ENCODE measurements around the gene MTHFD1L.
A peak's percentile ranks its signal among the peaks of the same experiment; 100 is the strongest.
"Not testable (repeated sequence)": the region's sequence is repeated elsewhere in the genome, so short reads cannot be mapped to it uniquely, and the experiment has no call there.

Gene MTHFD1L

GRCh38 chr6:150844371-150844770 is 21.1 kb upstream of the MTHFD1L start:
- Histone ChIP-seq H3K4me3 (ENCODE audit: low read depth, low read length) (no peak overlapping the region), H3K27ac (ENCODE audit: low read depth, low read length) (no peak overlapping the region), H3K79me2 (ENCODE audit: control insufficient read depth, insufficient read depth, low read length, unreplicated experiment) (no peaks in the 10 kb centered on the region), H2AFZ (ENCODE audit: low read length, unreplicated experiment) (no peak overlapping the region), H3K27me3 (ENCODE audit: insufficient read depth, low read length) (no peaks in the 10 kb centered on the region), H3K36me3 (ENCODE audit: insufficient read depth, low read length) (no peaks in the 10 kb centered on the region), H3K4me1 (ENCODE audit: control insufficient read depth, insufficient read depth, low read length, unreplicated experiment) (no peaks in the 10 kb centered on the region)

- no peak overlapping the region for H3K4me3 ChIP-seq (ENCODE audit: low read depth, low read length)
- no peaks in the 10 kb centered on the region for H3K4me1 ChIP-seq (ENCODE audit: control insufficient read depth, insufficient read depth, low read length, unreplicated experiment)
- H3K27ac ChIP-seq (ENCODE audit: low read depth, low read length), result no peak overlapping the region
- no peaks in the 10 kb centered on the region for H3K27me3 ChIP-seq (ENCODE audit: insufficient read depth, low read length)
- no peaks in the 10 kb centered on the region for H3K79me2 ChIP-seq (ENCODE audit: control insufficient read depth, insufficient read depth, low read length, unreplicated experiment)
- no peaks in the 10 kb centered on the region for H3K36me3 ChIP-seq (ENCODE audit: insufficient read depth, low read length)
- no peak overlapping the region for H2AFZ ChIP-seq (ENCODE audit: low read length, unreplicated experiment)
Observed at GRCh38 chr6:150846641-150847040, 18.9 kb upstream of the MTHFD1L start.

- H3K27me3 ChIP-seq (ENCODE audit: insufficient read depth, low read length), result no peaks in the 10 kb centered on the region
- H3K79me2 ChIP-seq (ENCODE audit: control insufficient read depth, insufficient read depth, low read length, unreplicated experiment), result no peaks in the 10 kb centered on the region
- H2AFZ ChIP-seq (ENCODE audit: low read length, unreplicated experiment), result no peak overlapping the region
- no peak overlapping the region for H3K27ac ChIP-seq (ENCODE audit: low read depth, low read length)
- H3K4me3 ChIP-seq (ENCODE audit: low read depth, low read length), result no peak overlapping the region
- H3K36me3 ChIP-seq (ENCODE audit: insufficient read depth, low read length), result no peaks in the 10 kb centered on the region
- H3K4me1 ChIP-seq (ENCODE audit: control insufficient read depth, insufficient read depth, low read length, unreplicated experiment), result no peaks in the 10 kb centered on the region
Observed at GRCh38 chr6:150848400-150848799, 17.1 kb upstream of the MTHFD1L start.

GRCh38 chr6:150854392-150854791 is 11.1 kb upstream of the MTHFD1L start:
- peaks cover 25% of the 10 kb centered on the region for H3K4me1 ChIP-seq (ENCODE audit: control insufficient read depth, insufficient read depth, low read length, unreplicated experiment)
- not testable (repeated sequence) for H3K4me3 ChIP-seq (ENCODE audit: low read depth, low read length); H3K27ac ChIP-seq (ENCODE audit: low read depth, low read length); H2AFZ ChIP-seq (ENCODE audit: low read length, unreplicated experiment); H3K79me2 ChIP-seq (ENCODE audit: control insufficient read depth, insufficient read depth, low read length, unreplicated experiment); H3K27me3 ChIP-seq (ENCODE audit: insufficient read depth, low read length); H3K36me3 ChIP-seq (ENCODE audit: insufficient read depth, low read length)

GRCh38 chr6:150855171-150855570 is 10.3 kb upstream of the MTHFD1L start:
- H2AFZ ChIP-seq (ENCODE audit: low read length, unreplicated experiment); H3K36me3 ChIP-seq (ENCODE audit: insufficient read depth, low read length); H3K27me3 ChIP-seq (ENCODE audit: insufficient read depth, low read length); H3K4me3 ChIP-seq (ENCODE audit: low read depth, low read length); H3K79me2 ChIP-seq (ENCODE audit: control insufficient read depth, insufficient read depth, low read length, unreplicated experiment); H3K27ac ChIP-seq (ENCODE audit: low read depth, low read length): not testable (repeated sequence)
- H3K4me1 ChIP-seq (ENCODE audit: control insufficient read depth, insufficient read depth, low read length, unreplicated experiment), result peaks cover 25% of the 10 kb centered on the region

- no peaks in the 10 kb centered on the region for H3K36me3 ChIP-seq (ENCODE audit: insufficient read depth, low read length)
- peak overlapping the region; percentile 51 for H3K4me3 ChIP-seq (ENCODE audit: low read depth, low read length)
- H3K79me2 ChIP-seq (ENCODE audit: control insufficient read depth, insufficient read depth, low read length, unreplicated experiment), result no peaks in the 10 kb centered on the region
- H3K4me1 ChIP-seq (ENCODE audit: control insufficient read depth, insufficient read depth, low read length, unreplicated experiment), result peaks cover 25% of the 10 kb centered on the region
- peak overlapping the region; percentile 99 for H3K27ac ChIP-seq (ENCODE audit: low read depth, low read length)
- no peaks in the 10 kb centered on the region for H3K27me3 ChIP-seq (ENCODE audit: insufficient read depth, low read length)
- H2AFZ ChIP-seq (ENCODE audit: low read length, unreplicated experiment), result peak overlapping the region; percentile 2
Observed at GRCh38 chr6:150857062-150857944, 8.2 kb upstream of the MTHFD1L start.

- Histone ChIP-seq H3K27ac (ENCODE audit: low read depth, low read length) (peak overlapping the region; percentile 99), H2AFZ (ENCODE audit: low read length, unreplicated experiment) (peak overlapping the region; percentile 2), H3K4me3 (ENCODE audit: low read depth, low read length) (peak overlapping the region; percentile 51), H3K4me1 (ENCODE audit: control insufficient read depth, insufficient read depth, low read length, unreplicated experiment) (peaks cover 25% of the 10 kb centered on the region), H3K36me3 (ENCODE audit: insufficient read depth, low read length) (no peaks in the 10 kb centered on the region), H3K27me3 (ENCODE audit: insufficient read depth, low read length) (no peaks in the 10 kb centered on the region), H3K79me2 (ENCODE audit: control insufficient read depth, insufficient read depth, low read length, unreplicated experiment) (no peaks in the 10 kb centered on the region)
Observed at GRCh38 chr6:150857945-150858308, 7.6 kb upstream of the MTHFD1L start.

GRCh38 chr6:150861448-150862168 is 3.9 kb upstream of the MTHFD1L start:
- peaks cover 28% of the 10 kb centered on the region for H3K4me1 ChIP-seq (ENCODE audit: control insufficient read depth, insufficient read depth, low read length, unreplicated experiment)
- H3K79me2 ChIP-seq (ENCODE audit: control insufficient read depth, insufficient read depth, low read length, unreplicated experiment); H3K36me3 ChIP-seq (ENCODE audit: insufficient read depth, low read length); H3K27me3 ChIP-seq (ENCODE audit: insufficient read depth, low read length); H3K4me3 ChIP-seq (ENCODE audit: low read depth, low read length); H2AFZ ChIP-seq (ENCODE audit: low read length, unreplicated experiment); H3K27ac ChIP-seq (ENCODE audit: low read depth, low read length): not testable (repeated sequence)

- H3K4me1 ChIP-seq (ENCODE audit: control insufficient read depth, insufficient read depth, low read length, unreplicated experiment), result peaks cover 17% of the 10 kb centered on the region
- H3K4me3 ChIP-seq (ENCODE audit: low read depth, low read length), result no peak overlapping the region
- no peak overlapping the region for H2AFZ ChIP-seq (ENCODE audit: low read length, unreplicated experiment)
- peaks cover 17% of the 10 kb centered on the region for H3K79me2 ChIP-seq (ENCODE audit: control insufficient read depth, insufficient read depth, low read length, unreplicated experiment)
- H3K27ac ChIP-seq (ENCODE audit: low read depth, low read length), result no peak overlapping the region
- no peaks in the 10 kb centered on the region for H3K36me3 ChIP-seq (ENCODE audit: insufficient read depth, low read length)
- no peaks in the 10 kb centered on the region for H3K27me3 ChIP-seq (ENCODE audit: insufficient read depth, low read length)
Observed at GRCh38 chr6:150863213-150863928, 2.1 kb upstream of the MTHFD1L start.

GRCh38 chr6:150865043-150865405 is 478 bp upstream of the MTHFD1L start:
- Histone ChIP-seq H3K79me2 (ENCODE audit: control insufficient read depth, insufficient read depth, low read length, unreplicated experiment) (peaks cover 33% of the 10 kb centered on the region), H2AFZ (ENCODE audit: low read length, unreplicated experiment) (peak overlapping the region; percentile 20), H3K27ac (ENCODE audit: low read depth, low read length) (peak overlapping the region; percentile 98)

More at GRCh38 chr6:150865043-150865405, 478 bp upstream of the MTHFD1L start:
- Histone ChIP-seq H3K27me3 (ENCODE audit: insufficient read depth, low read length) (no peaks in the 10 kb centered on the region), H3K36me3 (ENCODE audit: insufficient read depth, low read length) (no peaks in the 10 kb centered on the region), H3K4me1 (ENCODE audit: control insufficient read depth, insufficient read depth, low read length, unreplicated experiment) (peaks cover 11% of the 10 kb centered on the region), H3K4me3 (ENCODE audit: low read depth, low read length) (peak overlapping the region; percentile 97)

Data from ACC112 (cell line).